HG03045 (cell line): ENCODE results near the gene TRAM2.

Experiments
- ATAC-seq: cut with Tn5 transposase; IDR thresholded peaks from one replicate; pipeline ENCODE4 v1.9.1; 2021; ENCODE audit warnings: mild to moderate bottlenecking, moderate library complexity; ENCODE audit not compliant: unreplicated experiment

TRAM2 gene

DNA sequence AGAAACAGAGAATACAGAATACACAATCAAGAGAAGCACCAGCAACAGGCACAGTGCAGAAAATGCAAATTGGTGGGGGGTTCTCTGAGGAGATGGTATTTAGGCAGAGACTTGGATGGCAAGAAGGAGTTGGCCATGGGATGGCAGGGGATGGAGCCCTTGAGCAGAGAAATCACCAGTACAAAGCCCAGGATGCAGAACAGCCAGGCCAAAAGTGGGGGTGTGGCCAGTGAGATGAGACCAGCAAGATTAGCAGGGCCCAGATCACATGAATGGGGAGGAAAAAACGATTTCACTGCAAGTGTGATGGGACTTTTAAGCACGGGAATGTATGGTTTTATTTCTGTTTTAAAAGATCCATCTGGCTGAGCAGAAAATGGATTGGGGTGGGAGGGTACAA lies 63.4 kb downstream of the TRAM2 start:
- ATAC-seq, result no peak

DNA sequence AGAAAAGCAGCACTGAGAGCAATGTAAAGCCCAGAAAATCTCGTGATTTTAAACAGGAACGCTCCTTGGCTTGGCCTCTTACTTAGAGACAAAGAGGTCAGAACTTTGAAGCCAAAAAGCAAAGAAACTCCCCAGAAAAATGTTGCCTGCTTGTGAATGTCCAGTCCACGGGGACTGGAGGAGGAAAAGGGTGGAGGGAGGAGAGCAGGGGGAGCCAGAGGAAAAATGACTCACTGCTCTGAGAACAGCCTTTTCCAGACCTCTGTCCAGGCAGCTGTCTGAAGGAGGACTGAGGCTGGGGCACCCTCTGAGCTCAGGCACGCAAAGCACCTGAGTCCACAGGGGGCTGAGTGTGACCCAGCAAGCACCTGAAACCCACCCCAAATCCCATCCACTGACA lies 64.7 kb downstream of the TRAM2 start:
- ATAC-seq, result no peak

DNA sequence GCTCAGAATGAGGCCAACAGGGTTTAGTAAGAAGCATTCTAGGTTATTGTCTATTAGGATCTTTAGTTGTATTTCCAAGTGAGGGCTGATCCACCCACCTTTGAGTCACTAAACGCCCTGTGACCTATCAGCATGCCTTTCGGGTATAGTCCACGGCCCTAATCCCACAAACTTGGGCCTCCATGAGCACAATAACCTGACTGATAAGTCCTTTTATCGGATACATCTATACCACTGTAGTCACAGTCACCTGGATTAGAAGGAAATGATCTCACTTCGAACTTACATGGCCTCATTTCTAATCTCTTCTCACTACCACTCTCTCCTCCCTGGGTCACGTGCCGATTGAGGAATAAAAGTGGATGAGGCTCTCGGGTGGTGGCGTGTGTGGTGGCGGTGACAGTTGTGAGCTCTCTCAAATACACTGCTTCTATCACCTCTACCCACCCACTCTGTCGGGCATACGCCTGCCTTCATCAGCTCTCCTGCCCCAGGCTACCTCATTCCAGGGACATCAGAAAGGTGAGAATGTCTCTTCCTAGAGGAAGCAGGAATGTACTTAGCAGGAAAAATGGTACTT lies 65.2 kb downstream of the TRAM2 start:
- no peak for ATAC-seq

GRCh38 chr6:52511163-52511562 lies 65.7 kb downstream of the TRAM2 start:
- no peak for ATAC-seq

DNA sequence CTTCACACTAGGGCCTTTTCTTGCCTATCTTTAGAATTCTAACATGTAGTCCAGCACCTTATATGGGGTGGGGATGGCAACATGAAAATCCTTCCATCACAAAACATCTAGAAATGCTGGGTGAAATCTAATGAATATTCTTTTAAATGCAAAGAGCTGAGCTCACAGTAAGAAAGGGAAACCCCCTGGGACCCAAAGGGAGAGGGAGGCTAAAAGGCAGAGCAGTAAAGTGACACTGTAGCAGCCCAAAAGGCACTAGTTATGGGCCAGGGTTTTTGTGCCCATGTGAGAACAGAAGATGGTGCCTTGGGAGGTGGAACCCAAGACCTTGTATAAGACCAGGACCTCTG lies 66.7 kb downstream of the TRAM2 start:
- ATAC-seq, result no peak

- ATAC-seq, result no peak
Measured at GRCh38 chr6:52509281-52510212, 67.3 kb downstream of the TRAM2 start.

DNA sequence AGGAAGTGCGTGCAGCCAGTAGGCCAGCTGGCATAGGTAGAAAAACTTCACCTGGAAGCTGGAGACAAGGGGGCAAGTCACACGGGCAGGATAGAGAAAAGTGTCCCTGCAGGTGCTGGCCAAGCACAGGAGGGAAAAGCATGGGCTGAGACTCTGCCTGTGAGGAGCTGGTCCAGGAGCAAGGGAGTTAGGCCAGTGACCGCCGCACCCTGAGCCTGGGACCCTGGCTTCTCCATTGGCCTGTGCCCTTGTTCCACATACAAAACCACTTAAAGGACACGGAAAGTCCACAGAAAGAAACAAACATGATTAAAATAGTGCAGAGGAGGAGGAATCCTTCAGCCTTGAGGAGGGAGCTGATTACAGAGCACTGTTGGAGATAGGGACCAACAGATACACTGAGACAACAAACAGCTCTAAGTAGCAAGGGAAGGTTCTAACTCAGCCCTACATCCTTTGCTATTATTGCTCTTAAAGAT lies 68.6 kb downstream of the TRAM2 start:
- ATAC-seq, result no peak

GRCh38 chr6:52507557-52508260 lies 69.2 kb downstream of the TRAM2 start:
- ATAC-seq, result no peak

GRCh38 chr6:52506476-52506875 lies 70.4 kb downstream of the TRAM2 start:
- no peak for ATAC-seq

DNA sequence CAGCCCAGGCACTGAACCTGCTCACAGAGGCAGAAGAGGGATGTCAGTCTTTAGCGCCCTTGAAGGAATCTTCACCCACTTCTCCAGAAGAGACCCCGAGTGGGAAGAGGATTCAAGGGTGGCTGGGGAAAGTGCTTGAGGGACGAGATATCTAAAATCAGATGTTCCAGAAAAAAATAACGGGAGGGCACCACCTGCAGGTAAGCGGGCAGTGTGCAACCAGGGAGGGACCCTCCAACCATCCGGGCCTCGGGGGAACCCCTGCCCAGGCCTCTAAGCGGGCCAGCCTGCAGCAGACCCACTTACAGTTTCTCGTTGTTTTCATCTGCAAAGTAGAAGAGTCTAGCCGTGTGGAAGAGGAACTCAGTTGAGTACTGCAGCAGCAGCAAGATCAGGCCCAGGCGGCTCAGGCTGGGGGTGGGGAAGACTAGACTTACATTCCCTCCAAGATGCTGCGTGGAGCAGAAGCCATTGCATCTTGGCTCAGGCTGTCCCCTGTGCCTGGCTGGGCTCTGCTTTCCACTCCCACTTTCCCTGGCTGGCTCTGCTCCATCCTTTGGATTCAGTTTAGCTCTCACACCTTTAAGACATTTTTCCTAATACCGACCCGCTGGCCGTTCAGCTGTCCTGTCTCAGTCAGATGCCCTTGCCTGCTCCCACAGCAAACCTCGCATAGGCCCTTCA lies 71.0 kb downstream of the TRAM2 start:
- no peak for ATAC-seq

DNA sequence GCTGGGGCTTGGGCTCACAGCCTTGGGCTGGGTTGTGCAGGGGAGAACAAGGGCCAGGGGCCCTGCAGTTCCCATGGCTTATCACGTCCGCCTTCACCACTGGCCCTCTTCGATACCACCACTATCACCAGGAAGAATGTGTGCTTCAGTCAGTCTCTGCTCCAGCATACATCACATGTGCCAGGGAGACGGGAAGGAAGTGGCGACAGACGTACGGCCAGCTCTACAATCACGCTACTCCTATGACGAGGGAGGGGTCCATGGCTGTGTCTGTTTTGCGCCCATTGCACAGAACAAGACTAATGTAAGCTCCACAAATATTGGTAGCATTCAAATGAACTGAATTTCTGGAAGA lies 72.1 kb downstream of the TRAM2 start:
- no peak for ATAC-seq

- ATAC-seq, result no peak
Measured at GRCh38 chr6:52503851-52504781, 72.7 kb downstream of the TRAM2 start.

DNA sequence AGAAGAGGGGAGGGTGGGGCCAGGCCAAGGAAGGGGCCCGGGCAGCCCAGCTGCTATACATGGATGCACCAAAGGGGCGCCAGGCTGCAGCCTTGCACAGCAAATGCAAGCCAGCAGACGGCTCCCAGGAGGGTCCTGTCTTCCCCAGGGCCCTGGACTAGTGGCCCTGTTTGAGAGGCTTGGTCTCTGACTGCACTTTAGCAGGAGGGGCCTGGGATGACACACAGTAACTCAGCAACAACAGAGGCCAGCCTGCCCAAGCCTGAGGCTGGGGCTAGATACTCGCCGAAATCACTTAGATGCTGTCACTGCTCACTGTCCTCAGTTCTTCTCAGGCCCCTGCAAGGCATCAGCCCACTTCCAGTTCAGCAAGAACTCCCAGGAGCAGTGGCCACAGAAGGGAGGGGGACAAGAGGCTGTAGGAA lies 73.5 kb downstream of the TRAM2 start:
- ATAC-seq, result no peak

- no peak for ATAC-seq
Measured at GRCh38 chr6:52502306-52503029, 74.4 kb downstream of the TRAM2 start.

- no peak for ATAC-seq
Measured at GRCh38 chr6:52500238-52501129, 76.4 kb downstream of the TRAM2 start.

GRCh38 chr6:52499681-52500236 lies 77.1 kb downstream of the TRAM2 start:
- ATAC-seq, result no peak

DNA sequence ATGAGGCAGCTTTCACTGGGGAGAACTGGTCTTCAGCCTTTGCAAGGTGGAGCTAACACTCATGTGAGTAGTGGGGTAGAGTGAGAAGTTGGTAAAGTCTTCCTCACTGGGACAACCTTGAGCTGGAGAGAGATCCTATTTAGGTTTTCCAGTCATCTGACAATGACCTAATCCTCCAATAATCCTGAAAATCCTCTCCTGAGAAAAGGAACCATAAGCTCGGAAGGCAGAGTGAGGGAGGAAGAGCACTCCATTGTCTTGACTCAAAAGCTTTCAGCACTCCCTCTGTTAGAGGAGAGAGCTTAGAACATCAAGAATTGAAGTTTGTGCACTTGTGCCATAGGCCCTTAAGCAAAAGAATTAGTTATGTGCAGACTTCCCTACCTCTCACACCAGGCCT lies 77.8 kb downstream of the TRAM2 start:
- ATAC-seq, result no peak

DNA sequence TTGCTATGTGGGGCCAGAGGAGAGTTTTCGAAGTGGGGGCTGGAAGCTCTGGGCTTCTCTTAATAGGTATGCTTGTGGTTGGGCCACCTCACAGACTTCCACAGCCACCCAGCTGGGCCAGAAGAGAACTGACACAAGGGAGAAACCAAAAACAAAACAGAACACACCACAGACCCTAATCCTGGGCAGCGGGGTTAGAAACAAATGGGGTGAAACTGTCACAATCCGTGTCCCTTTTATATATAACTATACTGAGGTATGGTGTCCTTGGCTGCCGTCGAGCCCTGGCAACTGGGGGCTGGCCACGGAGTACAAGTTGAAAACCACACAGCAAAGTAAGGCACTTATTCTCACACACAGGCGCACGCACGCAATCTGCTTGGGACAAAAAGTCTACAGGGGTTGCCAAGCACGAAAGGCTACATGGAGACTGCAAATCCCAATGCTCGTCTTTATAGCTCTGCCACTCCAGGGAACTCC lies 78.3 kb downstream of the TRAM2 start:
- ATAC-seq, result peak; percentile 46
